ENCODE data around the gene SLIT1.

DNA sequence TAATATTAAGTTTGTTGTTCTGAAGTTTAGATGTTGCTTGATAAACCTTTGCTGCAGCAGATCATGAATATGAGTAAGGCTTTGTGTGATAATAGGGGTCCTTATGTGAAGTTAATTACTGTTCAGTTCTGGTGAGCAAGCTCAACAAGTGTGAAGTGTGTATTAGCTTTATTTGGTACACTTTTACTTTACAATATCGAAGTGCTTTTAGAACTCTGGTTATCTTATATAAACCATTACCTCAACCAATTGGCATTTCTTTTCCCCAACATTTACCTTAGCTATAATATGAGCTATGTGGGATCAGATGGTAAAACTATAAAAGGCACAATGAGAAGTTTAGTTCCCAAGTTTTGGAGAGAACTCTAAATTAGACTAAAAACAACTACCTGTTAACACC is 226.0 kb downstream of the SLIT1 start:
- TF ChIP-seq, protein P1, sequence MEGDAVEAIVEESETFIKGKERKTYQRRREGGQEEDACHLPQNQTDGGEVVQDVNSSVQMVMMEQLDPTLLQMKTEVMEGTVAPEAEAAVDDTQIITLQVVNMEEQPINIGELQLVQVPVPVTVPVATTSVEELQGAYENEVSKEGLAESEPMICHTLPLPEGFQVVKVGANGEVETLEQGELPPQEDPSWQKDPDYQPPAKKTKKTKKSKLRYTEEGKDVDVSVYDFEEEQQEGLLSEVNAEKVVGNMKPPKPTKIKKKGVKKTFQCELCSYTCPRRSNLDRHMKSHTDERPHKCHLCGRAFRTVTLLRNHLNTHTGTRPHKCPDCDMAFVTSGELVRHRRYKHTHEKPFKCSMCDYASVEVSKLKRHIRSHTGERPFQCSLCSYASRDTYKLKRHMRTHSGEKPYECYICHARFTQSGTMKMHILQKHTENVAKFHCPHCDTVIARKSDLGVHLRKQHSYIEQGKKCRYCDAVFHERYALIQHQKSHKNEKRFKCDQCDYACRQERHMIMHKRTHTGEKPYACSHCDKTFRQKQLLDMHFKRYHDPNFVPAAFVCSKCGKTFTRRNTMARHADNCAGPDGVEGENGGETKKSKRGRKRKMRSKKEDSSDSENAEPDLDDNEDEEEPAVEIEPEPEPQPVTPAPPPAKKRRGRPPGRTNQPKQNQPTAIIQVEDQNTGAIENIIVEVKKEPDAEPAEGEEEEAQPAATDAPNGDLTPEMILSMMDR (IDR thresholded peaks at IDR 0.05), result no peak
- TF ChIP-seq POLR2A (IDR thresholded peaks at IDR 0.05), result no peak

All from adrenal gland (tissue), 5 donors.